ENCODE results near the gene FAM184B. TPM values are rescaled to one million over a fixed set of nuclear protein-coding genes. Genes with fewer than 3 reads are reported as not detected.
"Not testable (repeated sequence)": the region's sequence is repeated elsewhere in the genome, so short reads cannot be mapped to it uniquely, and the experiment has no call there.

The FAM184B gene
- polyA plus RNA-seq, 3 donors, result not detected

- no peaks in the 10 kb centered on the region for H3K36me3 ChIP-seq (replicated peaks in 1 of 2; ENCODE audit: control insufficient read depth in 1 of 2, insufficient read depth in 2 of 2, low read length in 2 of 2)
- H3K9me3 ChIP-seq (replicated peaks in 1 of 2; ENCODE audit: control insufficient read depth in 1 of 2, insufficient read depth in 1 of 2, low read length in 2 of 2), result no peaks in the 10 kb centered on the region
- peaks cover 0 to 1% (median 0%) of the 10 kb centered on the region in 7 donors for H3K9me3 Mint-ChIP-seq
- peaks cover 25% of the 10 kb centered on the region for H3K4me1 Mint-ChIP-seq
- no peaks in the 10 kb centered on the region for H3K27me3 ChIP-seq (ENCODE audit: control insufficient read depth in 2 of 2, insufficient read depth in 2 of 2, low read length in 2 of 2)
- H3K4me2 ChIP-seq (replicated peaks; ENCODE audit: extremely low read depth, low read length, poor library complexity, severe bottlenecking), result no peak overlapping the region
- TF ChIP-seq CTCF (IDR thresholded peaks at IDR 0.05), result no peak
- H3K4me1 ChIP-seq (ENCODE audit: control insufficient read depth in 1 of 2, insufficient read depth in 2 of 2, low read length in 2 of 2), result peaks cover 11 to 25% of the 10 kb centered on the region in 2 donors
- H3K27ac ChIP-seq (ENCODE audit: low read depth in 1 of 2, low read length in 2 of 2), result peak overlapping the region in 1 of 2 donors; percentile 0
- H3K36me3 Mint-ChIP-seq, result no peaks in the 10 kb centered on the region
- no peak overlapping the region for H3K9ac ChIP-seq (ENCODE audit: insufficient read depth, low read length, poor library complexity, severe bottlenecking)
- intact Hi-C loops (cut with micrococcal nuclease), result no loop called here
- WGBS (ENCODE audit: insufficient coverage), result 6% methylated on average over 3 of the region's 4 CpGs
- H3K27ac Mint-ChIP-seq, result peak overlapping the region in 2 of 7 donors; percentile 42 to 61
- DNase-seq, result peak; percentile 2 to 50 (median 26)
- peak overlapping the region; percentile 24 for H2AFZ ChIP-seq (ENCODE audit: insufficient read depth, low read depth, low read length, poor library complexity, severe bottlenecking)
- peak overlapping the region in 1 of 2 donors; percentile 30 for H3K4me3 Mint-ChIP-seq
- no peaks in the 10 kb centered on the region for H3K79me2 ChIP-seq (ENCODE audit: insufficient read depth, low read length)
- H3K4me3 ChIP-seq (replicated peaks in 1 of 3; ENCODE audit: low read depth in 2 of 3, low read length in 3 of 3), result no peak overlapping the region
- H4K20me1 ChIP-seq (ENCODE audit: insufficient read depth, low read length), result no peaks in the 10 kb centered on the region
- peaks cover 1 to 2% (median 2%) of the 10 kb centered on the region in 3 donors for H3K27me3 Mint-ChIP-seq (ENCODE audit: low read depth in 3 of 3)
Measured at GRCh38 chr4:17664755-17665154, 116.7 kb downstream of the FAM184B start.

GRCh38 chr4:17662694-17663093 is 118.7 kb downstream of the FAM184B start:
- peak in 2 of 3 donors; percentile 3 to 33 for DNase-seq
- H3K36me3 ChIP-seq (replicated peaks in 1 of 2; ENCODE audit: control insufficient read depth in 1 of 2, insufficient read depth in 2 of 2, low read length in 2 of 2), result no peaks in the 10 kb centered on the region
- no peak overlapping the region for H3K9ac ChIP-seq (ENCODE audit: insufficient read depth, low read length, poor library complexity, severe bottlenecking)
- 93% methylated on average over 2 of the region's 3 CpGs for WGBS (ENCODE audit: insufficient coverage)
- peak overlapping the region in 1 of 7 donors; percentile 12 for H3K27ac Mint-ChIP-seq
- TF ChIP-seq CTCF (IDR thresholded peaks at IDR 0.05), result no peak
- H3K4me3 ChIP-seq (replicated peaks in 1 of 3; ENCODE audit: low read depth in 2 of 3, low read length in 3 of 3), result no peak overlapping the region
- no peaks in the 10 kb centered on the region for H3K79me2 ChIP-seq (ENCODE audit: insufficient read depth, low read length)
- no peak overlapping the region for H2AFZ ChIP-seq (ENCODE audit: insufficient read depth, low read depth, low read length, poor library complexity, severe bottlenecking)
- H3K4me2 ChIP-seq (replicated peaks; ENCODE audit: extremely low read depth, low read length, poor library complexity, severe bottlenecking), result no peak overlapping the region
- intact Hi-C loops (cut with micrococcal nuclease), result no loop called here
- no peaks in the 10 kb centered on the region for H3K9me3 ChIP-seq (replicated peaks in 1 of 2; ENCODE audit: control insufficient read depth in 1 of 2, insufficient read depth in 1 of 2, low read length in 2 of 2)
- peaks cover 11 to 25% of the 10 kb centered on the region in 2 donors for H3K4me1 ChIP-seq (ENCODE audit: control insufficient read depth in 1 of 2, insufficient read depth in 2 of 2, low read length in 2 of 2)
- H4K20me1 ChIP-seq (ENCODE audit: insufficient read depth, low read length), result no peaks in the 10 kb centered on the region
- no peaks in the 10 kb centered on the region for H3K36me3 Mint-ChIP-seq
- H3K27ac ChIP-seq (ENCODE audit: low read depth in 1 of 2, low read length in 2 of 2), result no peak overlapping the region
- H3K27me3 ChIP-seq (ENCODE audit: control insufficient read depth in 2 of 2, insufficient read depth in 2 of 2, low read length in 2 of 2), result no peaks in the 10 kb centered on the region
- no peaks in the 10 kb centered on the region for H3K9me3 Mint-ChIP-seq
- peaks cover 25% of the 10 kb centered on the region for H3K4me1 Mint-ChIP-seq
- H3K4me3 Mint-ChIP-seq, result no peak overlapping the region
- H3K27me3 Mint-ChIP-seq (ENCODE audit: low read depth in 3 of 3), result peaks cover under 1 to 5% (median 5%) of the 10 kb centered on the region in 3 donors

- intact Hi-C loops (cut with micrococcal nuclease); DNase-seq; H3K27ac Mint-ChIP-seq; H3K4me3 Mint-ChIP-seq; H3K36me3 Mint-ChIP-seq; H3K27me3 Mint-ChIP-seq (ENCODE audit: low read depth in 3 of 3); H3K9me3 Mint-ChIP-seq; H4K20me1 ChIP-seq (ENCODE audit: insufficient read depth, low read length); H3K36me3 ChIP-seq (replicated peaks in 1 of 2; ENCODE audit: control insufficient read depth in 1 of 2, insufficient read depth in 2 of 2, low read length in 2 of 2); H3K27me3 ChIP-seq (ENCODE audit: control insufficient read depth in 2 of 2, insufficient read depth in 2 of 2, low read length in 2 of 2); H3K79me2 ChIP-seq (ENCODE audit: insufficient read depth, low read length); H3K4me3 ChIP-seq (replicated peaks in 1 of 3; ENCODE audit: low read depth in 2 of 3, low read length in 3 of 3); H3K4me2 ChIP-seq (replicated peaks; ENCODE audit: extremely low read depth, low read length, poor library complexity, severe bottlenecking); H3K9ac ChIP-seq (ENCODE audit: insufficient read depth, low read length, poor library complexity, severe bottlenecking); H2AFZ ChIP-seq (ENCODE audit: insufficient read depth, low read depth, low read length, poor library complexity, severe bottlenecking); H3K27ac ChIP-seq (ENCODE audit: low read depth in 1 of 2, low read length in 2 of 2); H3K9me3 ChIP-seq (replicated peaks in 1 of 2; ENCODE audit: control insufficient read depth in 1 of 2, insufficient read depth in 1 of 2, low read length in 2 of 2): not testable (repeated sequence)
- peaks cover 14% of the 10 kb centered on the region for H3K4me1 Mint-ChIP-seq
- 100% methylated on average over 7 of the region's 8 CpGs for WGBS (ENCODE audit: insufficient coverage)
- H3K4me1 ChIP-seq (ENCODE audit: control insufficient read depth in 1 of 2, insufficient read depth in 2 of 2, low read length in 2 of 2), result peaks cover 5 to 14% of the 10 kb centered on the region in 2 donors
Measured at GRCh38 chr4:17659196-17659595, 122.2 kb downstream of the FAM184B start.

Measured in CD14-positive monocyte (primary cell).